LNCAP (cell line): Measurements from ENCODE around the gene SLC25A24.

Experiments used
- CTCF ChIP-seq: fragments of 450-650 bp; IDR thresholded peaks from 2 replicates; pipeline ENCODE4 v1.5.1; 2017; ENCODE audit warnings: mild to moderate bottlenecking

SLC25A24 gene

GRCh38 chr1:108119500-108119899 lies 80.6 kb downstream of the SLC25A24 start:
- TF ChIP-seq CTCF = no peak

- no peak for TF ChIP-seq CTCF
Measured at GRCh38 chr1:108117945-108118902, 81.9 kb downstream of the SLC25A24 start.

GRCh38 chr1:108117237-108117636 lies 82.9 kb downstream of the SLC25A24 start:
- TF ChIP-seq CTCF = no peak

GRCh38 chr1:108114033-108114599 lies 86.0 kb downstream of the SLC25A24 start:
- TF ChIP-seq CTCF = no peak

GRCh38 chr1:108113496-108113895 lies 86.6 kb downstream of the SLC25A24 start:
- TF ChIP-seq CTCF = no peak

GRCh38 chr1:108109295-108109973 lies 90.7 kb downstream of the SLC25A24 start:
- TF ChIP-seq CTCF = no peak

- TF ChIP-seq CTCF = no peak
Measured at GRCh38 chr1:108108119-108108518, 92.0 kb downstream of the SLC25A24 start.
